OCI-LY7 (cell line): ENCODE results near the gene STX18.

ENCODE experiments used
- EZH2phosphoT487 ChIP-seq: fragments of 200-600 bp; sonication (generic); IDR thresholded peaks from 2 replicates; pipeline ENCODE4 v1.6.1; 2018; ENCODE audit warnings: low read depth, borderline replicate concordance, mild to moderate bottlenecking, mixed run types, antibody characterized with exemption, low read length, moderate library complexity, mixed read lengths
- TF ChIP-seq, protein P1 (sequence below): fragments of 200-600 bp; sonication (generic); conservative IDR thresholded peaks from 2 replicates; pipeline ENCODE4 v1.5.1; 2014; ENCODE audit warnings: mild to moderate bottlenecking, antibody characterized with exemption, low read length, moderate library complexity, mixed read lengths

DNA sequence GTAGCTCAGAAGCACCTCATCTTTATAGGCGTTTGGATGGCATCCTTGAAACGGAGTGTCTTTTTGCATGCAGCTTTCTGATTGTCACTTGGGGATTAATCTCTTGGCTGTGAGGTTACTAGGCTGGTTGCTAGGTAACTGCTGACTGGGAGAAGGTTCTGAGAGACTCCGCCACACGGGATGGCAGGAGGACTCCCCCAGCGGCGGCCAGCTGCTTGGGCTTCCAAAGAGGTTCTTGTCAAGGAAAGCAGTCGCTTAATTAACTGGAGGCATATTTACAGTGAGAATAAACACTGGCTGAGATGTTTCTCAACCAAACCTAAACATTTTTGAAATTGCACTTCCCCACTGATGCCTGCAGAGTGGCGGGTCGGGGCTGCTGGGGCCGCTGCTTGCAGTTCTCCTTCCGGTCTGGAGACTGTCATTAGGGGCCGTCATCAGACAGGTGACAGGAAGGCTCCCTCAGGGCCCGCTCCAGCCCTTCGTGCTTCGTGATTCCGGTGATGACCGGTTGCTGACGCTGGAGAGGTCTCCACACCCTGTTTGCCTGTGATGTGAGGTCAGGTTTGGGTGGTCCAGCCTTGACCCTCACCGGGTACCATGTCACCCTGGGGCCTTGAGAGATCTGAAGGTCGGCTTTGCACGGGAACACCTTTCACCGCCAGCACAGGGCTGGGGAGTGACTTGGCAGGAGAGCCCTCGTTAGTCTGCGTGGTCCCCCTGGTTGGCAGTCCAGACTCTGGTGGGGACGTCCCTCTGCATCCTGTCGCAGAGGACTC, 145.8 kb downstream of the STX18 start:
- TF ChIP-seq, protein P1, sequence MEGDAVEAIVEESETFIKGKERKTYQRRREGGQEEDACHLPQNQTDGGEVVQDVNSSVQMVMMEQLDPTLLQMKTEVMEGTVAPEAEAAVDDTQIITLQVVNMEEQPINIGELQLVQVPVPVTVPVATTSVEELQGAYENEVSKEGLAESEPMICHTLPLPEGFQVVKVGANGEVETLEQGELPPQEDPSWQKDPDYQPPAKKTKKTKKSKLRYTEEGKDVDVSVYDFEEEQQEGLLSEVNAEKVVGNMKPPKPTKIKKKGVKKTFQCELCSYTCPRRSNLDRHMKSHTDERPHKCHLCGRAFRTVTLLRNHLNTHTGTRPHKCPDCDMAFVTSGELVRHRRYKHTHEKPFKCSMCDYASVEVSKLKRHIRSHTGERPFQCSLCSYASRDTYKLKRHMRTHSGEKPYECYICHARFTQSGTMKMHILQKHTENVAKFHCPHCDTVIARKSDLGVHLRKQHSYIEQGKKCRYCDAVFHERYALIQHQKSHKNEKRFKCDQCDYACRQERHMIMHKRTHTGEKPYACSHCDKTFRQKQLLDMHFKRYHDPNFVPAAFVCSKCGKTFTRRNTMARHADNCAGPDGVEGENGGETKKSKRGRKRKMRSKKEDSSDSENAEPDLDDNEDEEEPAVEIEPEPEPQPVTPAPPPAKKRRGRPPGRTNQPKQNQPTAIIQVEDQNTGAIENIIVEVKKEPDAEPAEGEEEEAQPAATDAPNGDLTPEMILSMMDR = no peak; the same call in 1 of the 2 replicates
- no peak for TF ChIP-seq EZH2phosphoT487
